Trophoblast cell (in vitro differentiated cells and primary cell): ENCODE measurements around the gene PNLIPRP1.

Source experiments
- DNase-seq, 2 donors: peaks; one replicate each; pipeline ENCODE4 v3.0.0-alpha.2; 2016
- H2AFZ ChIP-seq: 2 replicates; pipeline ENCODE4 v1.6.1; 2013; ENCODE audit warnings: low read length, moderate library complexity, mild to moderate bottlenecking; ENCODE audit not compliant: insufficient read depth, poor library complexity
- H2AK5ac ChIP-seq: 2 replicates; pipeline ENCODE4 v1.6.1; 2013; ENCODE audit warnings: mild to moderate bottlenecking, low read length
- H2BK120ac ChIP-seq: 2 replicates; pipeline ENCODE4 v1.6.1; 2013; ENCODE audit warnings: low read length, mild to moderate bottlenecking, moderate library complexity; ENCODE audit not compliant: insufficient read depth, poor library complexity
- H2BK12ac ChIP-seq: 2 replicates; pipeline ENCODE4 v1.6.1; 2013; ENCODE audit warnings: mild to moderate bottlenecking, low read length, moderate library complexity
- H2BK5ac ChIP-seq: 2 replicates; pipeline ENCODE4 v1.6.1; 2013; ENCODE audit warnings: low read length, low read depth, moderate library complexity, mild to moderate bottlenecking; ENCODE audit not compliant: poor library complexity
- H3K14ac ChIP-seq: 2 replicates; pipeline ENCODE4 v1.6.1; 2013; ENCODE audit warnings: mild to moderate bottlenecking, low read length
- H3K18ac ChIP-seq: 2 replicates; pipeline ENCODE4 v1.6.1; 2013; ENCODE audit warnings: mild to moderate bottlenecking, low read length
- H3K23ac ChIP-seq: 2 replicates; pipeline ENCODE4 v1.6.1; 2013; ENCODE audit warnings: low read length
- H3K27ac ChIP-seq: 2 replicates; pipeline ENCODE4 v1.5.1; 2013; ENCODE audit warnings: low read depth, mild to moderate bottlenecking, inconsistent platforms, low read length, moderate library complexity
- H3K27me3 ChIP-seq: 2 replicates; pipeline ENCODE4 v1.6.1; 2013; ENCODE audit warnings: inconsistent platforms, mild to moderate bottlenecking, low read length, moderate library complexity; ENCODE audit not compliant: insufficient read depth
- H3K36me3 ChIP-seq, 2 experiments: 1 replicate in 1 of 2; 2 replicates in 1 of 2; pipeline ENCODE4 v1.6.1; 2013; ENCODE audit warnings: low read length in 2 of 2, mild to moderate bottlenecking in 2 of 2, moderate library complexity in 1 of 2; ENCODE audit not compliant: insufficient read depth in 2 of 2, control insufficient read depth in 1 of 2
- H3K4ac ChIP-seq: 2 replicates; pipeline ENCODE4 v1.6.1; 2013; ENCODE audit warnings: low read depth, mild to moderate bottlenecking, low read length, moderate library complexity
- H3K4me1 ChIP-seq, 2 experiments: 1 replicate in 1 of 2; 2 replicates in 1 of 2; pipeline ENCODE4 v1.6.1; 2013; ENCODE audit warnings: low read length in 2 of 2, mild to moderate bottlenecking in 2 of 2, moderate library complexity in 1 of 2; ENCODE audit not compliant: insufficient read depth in 2 of 2, control insufficient read depth in 1 of 2
- H3K4me2 ChIP-seq: 2 replicates; pipeline ENCODE4 v1.6.1; 2013; ENCODE audit warnings: inconsistent platforms, mild to moderate bottlenecking, low read length, moderate library complexity
- H3K4me3 ChIP-seq: 2 replicates; pipeline ENCODE4 v1.5.1; 2013; ENCODE audit warnings: mild to moderate bottlenecking, low read depth, low read length, inconsistent platforms
- H3K79me1 ChIP-seq: one replicate; pipeline ENCODE4 v1.6.1; 2013; ENCODE audit warnings: low read length
- H3K79me2 ChIP-seq: 2 replicates; pipeline ENCODE4 v1.6.1; 2013; ENCODE audit warnings: low read length, mild to moderate bottlenecking; ENCODE audit not compliant: control insufficient read depth, insufficient read depth, poor library complexity
- H3K9ac ChIP-seq: 2 replicates; pipeline ENCODE4 v1.6.1; 2013; ENCODE audit warnings: mild to moderate bottlenecking, low read length
- H3K9me3 ChIP-seq: 2 replicates; pipeline ENCODE4 v1.6.1; 2013; ENCODE audit warnings: low read depth, mild to moderate bottlenecking, control low read depth, inconsistent platforms, low read length; ENCODE audit not compliant: insufficient read depth
- H4K12ac ChIP-seq: 2 replicates; pipeline ENCODE4 v1.6.1; 2013; ENCODE audit warnings: low read depth, mild to moderate bottlenecking, low read length, moderate library complexity
- H4K8ac ChIP-seq: 2 replicates; pipeline ENCODE4 v1.6.1; 2013; ENCODE audit warnings: low read depth, mild to moderate bottlenecking, low read length, moderate library complexity
- H4K91ac ChIP-seq: one replicate; pipeline ENCODE4 v1.6.1; 2013; ENCODE audit warnings: low read depth, mild to moderate bottlenecking, low read length, moderate library complexity
- WGBS: extraction: QIAGEN DNeasy Blood & Tissue Kit; methylation state at CpG from one replicate; pipeline ENCODE4 v1.1.7; 2013; ENCODE audit warnings: missing lambda C conversion rate; ENCODE audit not compliant: insufficient read length, insufficient coverage; ENCODE audit errors: extremely low coverage; 5-methylcytosine and 5-hydroxymethylcytosine counted together

The PNLIPRP1 gene

GRCh38 chr10:116598329-116598728 is 7.6 kb downstream of the PNLIPRP1 start:
- Histone ChIP-seq H3K9me3 (peaks cover 5% of the 10 kb centered on the region), H2AK5ac (no peak overlapping the region), H4K12ac (no peak overlapping the region), H3K79me2 (no peaks in the 10 kb centered on the region), H3K4me3 (no peak overlapping the region), H3K14ac (no peak overlapping the region), H2AFZ (no peak overlapping the region), H3K36me3 (no peaks in the 10 kb centered on the region), H3K4ac (no peak overlapping the region), H3K27ac (no peak overlapping the region), H3K18ac (no peak overlapping the region), H3K23ac (no peak overlapping the region), H2BK5ac (no peak overlapping the region), H3K79me1 (no peaks in the 10 kb centered on the region), H2BK12ac (no peak overlapping the region), H4K91ac (no peak overlapping the region), H2BK120ac (no peak overlapping the region), H3K9ac (no peak overlapping the region), H4K8ac (no peak overlapping the region), H3K4me1 (no peaks in the 10 kb centered on the region), H3K4me2 (no peak overlapping the region), H3K27me3 (no peaks in the 10 kb centered on the region)
- peak in 1 of 2 donors; percentile 7 for DNase-seq

- H2AK5ac ChIP-seq: no peak overlapping the region
- no peak overlapping the region for H3K18ac ChIP-seq
- no peak overlapping the region for H3K9ac ChIP-seq
- no peak overlapping the region for H3K23ac ChIP-seq
- H3K4me1 ChIP-seq: no peaks in the 10 kb centered on the region
- no peak overlapping the region for H3K4me3 ChIP-seq
- no peak overlapping the region for H4K8ac ChIP-seq
- no peak overlapping the region for H3K14ac ChIP-seq
- no peak overlapping the region for H3K4me2 ChIP-seq
- no peak overlapping the region for H3K27ac ChIP-seq
- peaks cover 3% of the 10 kb centered on the region for H3K9me3 ChIP-seq
- no peaks in the 10 kb centered on the region for H3K79me2 ChIP-seq
- no peak overlapping the region for H4K91ac ChIP-seq
- no CpG with 5 or more reads among the region's 5 CpGs for WGBS
- DNase-seq: no peak
- H2AFZ ChIP-seq: no peak overlapping the region
- H3K36me3 ChIP-seq: no peaks in the 10 kb centered on the region
- no peak overlapping the region for H3K4ac ChIP-seq
- no peak overlapping the region for H2BK5ac ChIP-seq
- H2BK120ac ChIP-seq: no peak overlapping the region
- H2BK12ac ChIP-seq: no peak overlapping the region
- no peaks in the 10 kb centered on the region for H3K27me3 ChIP-seq
- no peak overlapping the region for H4K12ac ChIP-seq
- H3K79me1 ChIP-seq: no peaks in the 10 kb centered on the region
Observed at GRCh38 chr10:116599991-116600390, 9.2 kb downstream of the PNLIPRP1 start.

GRCh38 chr10:116602648-116603400 is 12.1 kb downstream of the PNLIPRP1 start:
- no peaks in the 10 kb centered on the region for H3K4me1 ChIP-seq
- H3K79me2 ChIP-seq: no peaks in the 10 kb centered on the region
- no peak overlapping the region for H3K4me3 ChIP-seq
- no peak overlapping the region for H3K4ac ChIP-seq
- DNase-seq: no peak
- no peak overlapping the region for H2BK120ac ChIP-seq
- no peaks in the 10 kb centered on the region for H3K79me1 ChIP-seq
- no peaks in the 10 kb centered on the region for H3K36me3 ChIP-seq
- no peaks in the 10 kb centered on the region for H3K27me3 ChIP-seq
- H3K9me3 ChIP-seq: no peaks in the 10 kb centered on the region
- H3K27ac ChIP-seq: no peak overlapping the region
- no peak overlapping the region for H3K18ac ChIP-seq
- H4K91ac ChIP-seq: no peak overlapping the region
- no peak overlapping the region for H4K8ac ChIP-seq
- no CpG with 5 or more reads among the region's 10 CpGs for WGBS
- H3K9ac ChIP-seq: no peak overlapping the region
- no peak overlapping the region for H2AFZ ChIP-seq
- no peak overlapping the region for H3K23ac ChIP-seq
- H2BK5ac ChIP-seq: no peak overlapping the region
- no peak overlapping the region for H2BK12ac ChIP-seq
- no peak overlapping the region for H3K14ac ChIP-seq
- no peak overlapping the region for H3K4me2 ChIP-seq
- no peak overlapping the region for H4K12ac ChIP-seq
- no peak overlapping the region for H2AK5ac ChIP-seq

GRCh38 chr10:116606061-116606483 is 15.3 kb downstream of the PNLIPRP1 start:
- Histone ChIP-seq H3K4me2 (no peak overlapping the region), H3K4ac (no peak overlapping the region), H3K9me3 (peaks cover 4% of the 10 kb centered on the region), H3K4me1 (no peaks in the 10 kb centered on the region), H2BK5ac (no peak overlapping the region), H3K14ac (no peak overlapping the region), H2AFZ (no peak overlapping the region), H3K27me3 (no peaks in the 10 kb centered on the region), H3K4me3 (no peak overlapping the region), H4K91ac (no peak overlapping the region), H2BK120ac (no peak overlapping the region), H3K27ac (no peak overlapping the region), H2AK5ac (no peak overlapping the region), H3K36me3 (no peaks in the 10 kb centered on the region), H3K18ac (no peak overlapping the region), H4K12ac (no peak overlapping the region), H3K23ac (no peak overlapping the region), H4K8ac (no peak overlapping the region), H3K9ac (no peak overlapping the region), H3K79me2 (no peaks in the 10 kb centered on the region), H3K79me1 (no peaks in the 10 kb centered on the region), H2BK12ac (no peak overlapping the region)
- DNase-seq: no peak
- no CpG with 5 or more reads among the region's 8 CpGs for WGBS
